Measurements from ENCODE around the gene SGPP2.

The SGPP2 gene

GRCh38 chr2:222470802-222471468 is 46.6 kb downstream of the SGPP2 start:
- DNase-seq, result no peak

DNA sequence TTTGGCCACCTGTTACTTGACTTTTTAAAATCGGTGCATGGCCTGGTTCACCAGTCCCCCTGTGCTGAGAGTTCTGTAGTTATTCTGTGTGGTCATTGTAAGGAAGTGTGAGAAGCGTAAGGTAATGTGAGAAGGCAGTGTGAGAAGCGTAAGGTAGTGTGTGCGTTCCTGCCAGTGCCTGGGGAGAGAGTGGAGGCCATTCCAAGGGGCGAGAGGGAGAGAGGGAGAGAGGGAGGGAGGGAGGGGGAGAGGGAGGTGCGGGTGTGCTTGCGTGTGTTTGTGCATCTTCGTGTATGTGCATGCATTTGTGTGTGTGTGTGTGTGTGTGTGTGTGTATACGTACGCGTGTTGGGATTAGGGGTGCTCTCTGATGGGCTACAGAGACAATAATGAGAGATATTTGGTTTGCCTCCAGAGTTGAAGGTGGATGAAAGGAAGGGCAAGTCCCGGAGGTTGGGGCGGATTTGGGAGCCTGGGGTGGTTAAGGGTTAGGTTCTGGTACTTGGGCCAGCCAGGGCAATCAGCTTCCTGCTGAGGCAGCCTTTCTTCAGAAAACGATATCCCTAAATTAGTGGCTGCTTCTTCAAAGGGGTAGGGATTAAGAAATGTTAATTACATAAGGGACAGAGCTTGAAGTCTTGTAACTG is 53.7 kb downstream of the SGPP2 start:
- no peak for DNase-seq

GRCh38 chr2:222479859-222480258 is 55.5 kb downstream of the SGPP2 start:
- DNase-seq, result no peak

DNA sequence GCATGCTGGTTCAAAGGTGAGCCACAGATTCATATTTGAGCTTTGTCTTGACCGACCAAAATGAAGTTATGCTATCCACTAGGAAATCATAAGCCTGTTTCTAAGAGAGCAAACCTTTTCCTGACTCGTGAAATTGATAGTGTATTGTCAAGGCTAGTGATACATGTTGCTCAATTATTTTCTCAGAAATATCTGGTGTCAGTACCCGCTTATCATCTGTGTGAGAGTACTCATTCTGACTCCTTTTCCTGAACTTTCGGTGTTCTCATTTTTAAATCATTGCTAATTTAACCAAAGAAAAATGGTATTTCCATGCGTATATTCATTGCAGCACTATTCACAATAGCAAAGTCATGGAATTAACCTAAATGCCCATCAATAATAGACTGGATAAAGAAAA is 56.2 kb downstream of the SGPP2 start:
- no peak for DNase-seq

DNA sequence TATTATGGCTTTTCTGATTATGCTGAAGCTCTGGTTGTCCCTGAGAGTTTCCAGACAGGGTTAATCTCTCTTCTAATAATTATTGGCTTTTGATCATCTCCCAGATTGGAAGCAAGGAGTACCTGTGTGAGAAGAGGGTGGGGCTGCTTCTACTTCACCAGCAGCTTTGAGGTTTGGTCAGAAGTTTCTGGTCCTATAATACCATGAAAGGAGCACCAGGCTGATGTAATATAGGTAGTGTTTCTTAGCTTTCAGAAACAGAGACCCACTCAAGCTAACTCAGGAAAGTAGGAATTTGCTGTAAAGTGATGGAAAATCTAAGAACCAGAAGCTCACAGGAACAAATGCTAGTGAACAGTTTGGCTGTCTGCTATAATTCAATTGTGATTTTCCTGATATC is 57.6 kb downstream of the SGPP2 start:
- no peak for DNase-seq

- DNase-seq, result no peak
Observed at GRCh38 chr2:222483513-222484039, 59.2 kb downstream of the SGPP2 start.

GRCh38 chr2:222485367-222486211 is 61.2 kb downstream of the SGPP2 start:
- DNase-seq, result no peak

GRCh38 chr2:222490131-222490530 is 65.8 kb downstream of the SGPP2 start:
- DNase-seq, result no peak

DNA sequence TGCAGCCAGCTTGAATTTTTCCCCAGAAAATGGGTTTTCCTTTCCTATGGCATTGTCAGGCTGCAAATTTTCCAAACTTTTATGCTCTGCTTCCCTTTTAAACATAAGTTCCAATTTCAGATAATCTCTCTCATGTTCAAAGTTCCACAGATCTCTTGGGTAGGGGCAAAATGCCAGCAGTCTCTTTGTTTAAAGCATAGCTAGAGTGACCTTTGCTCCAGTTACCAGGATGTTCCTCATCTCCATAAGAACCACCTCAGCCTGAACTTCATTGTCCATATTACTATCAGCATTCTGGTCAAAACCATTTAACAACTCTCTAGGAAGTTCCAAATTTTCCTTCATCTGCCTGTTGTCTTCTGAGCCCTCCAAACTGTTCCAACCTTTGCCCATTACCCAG is 68.3 kb downstream of the SGPP2 start:
- no peak for DNase-seq

- DNase-seq, result no peak
Observed at GRCh38 chr2:222494104-222494739, 69.9 kb downstream of the SGPP2 start.

DNA sequence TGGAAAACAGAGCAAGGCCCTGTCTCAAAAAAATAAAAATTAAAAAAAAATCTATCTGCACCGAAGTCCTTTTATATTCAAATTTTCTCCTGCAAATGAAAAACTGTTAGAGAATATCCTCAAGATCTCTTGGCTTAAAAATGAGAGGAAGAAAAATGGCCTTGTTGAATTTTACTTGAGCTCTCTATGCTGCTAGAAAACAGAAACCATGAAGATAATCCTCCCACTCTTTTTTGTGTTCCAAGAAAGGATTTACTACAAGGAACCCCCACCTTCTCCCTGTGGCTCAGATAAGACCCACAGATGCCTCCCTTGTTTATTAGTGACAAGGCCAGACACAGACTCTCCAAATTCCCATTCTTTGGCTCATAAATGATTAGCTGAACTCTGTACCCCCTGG is 71.0 kb downstream of the SGPP2 start:
- DNase-seq, result no peak

- DNase-seq, result no peak
Observed at GRCh38 chr2:222499226-222499625, 74.9 kb downstream of the SGPP2 start.

GRCh38 chr2:222504191-222504590 is 79.8 kb downstream of the SGPP2 start:
- DNase-seq, result no peak

GRCh38 chr2:222504719-222505118 is 80.4 kb downstream of the SGPP2 start:
- no peak for DNase-seq

DNA sequence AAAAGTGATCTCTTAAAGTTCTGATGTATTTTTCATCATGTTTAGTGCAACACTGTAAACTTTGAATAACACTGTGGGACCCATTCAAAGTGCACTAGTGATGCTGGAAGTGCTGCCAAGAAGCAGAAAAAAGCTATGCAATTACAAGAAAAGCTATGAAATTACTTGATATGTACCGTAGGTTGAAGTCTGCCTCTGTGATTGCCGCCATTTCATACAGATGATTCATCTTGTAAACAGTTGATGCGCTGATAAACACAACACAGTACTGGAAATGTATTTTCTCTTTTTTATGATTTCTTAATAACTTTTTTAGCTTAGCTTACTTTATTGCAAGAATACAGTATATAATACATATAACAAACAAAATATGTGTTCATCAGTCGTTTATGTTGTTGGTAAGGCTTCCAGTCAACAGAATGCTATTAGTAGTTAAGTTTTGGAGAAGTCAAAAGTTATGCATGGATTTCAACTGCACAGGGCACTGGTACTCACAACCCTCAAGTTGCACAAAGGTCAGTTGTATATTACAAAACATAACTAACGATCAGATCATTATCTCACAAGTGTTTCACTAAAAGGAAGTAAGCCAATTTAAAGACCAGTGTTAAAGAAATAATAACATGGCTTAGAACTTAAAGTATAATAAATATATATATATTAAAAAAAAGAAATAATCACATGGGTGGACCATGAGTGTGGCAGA is 82.0 kb downstream of the SGPP2 start:
- DNase-seq, result no peak

GRCh38 chr2:222514901-222515300 is 90.6 kb downstream of the SGPP2 start:
- no peak for DNase-seq

DNA sequence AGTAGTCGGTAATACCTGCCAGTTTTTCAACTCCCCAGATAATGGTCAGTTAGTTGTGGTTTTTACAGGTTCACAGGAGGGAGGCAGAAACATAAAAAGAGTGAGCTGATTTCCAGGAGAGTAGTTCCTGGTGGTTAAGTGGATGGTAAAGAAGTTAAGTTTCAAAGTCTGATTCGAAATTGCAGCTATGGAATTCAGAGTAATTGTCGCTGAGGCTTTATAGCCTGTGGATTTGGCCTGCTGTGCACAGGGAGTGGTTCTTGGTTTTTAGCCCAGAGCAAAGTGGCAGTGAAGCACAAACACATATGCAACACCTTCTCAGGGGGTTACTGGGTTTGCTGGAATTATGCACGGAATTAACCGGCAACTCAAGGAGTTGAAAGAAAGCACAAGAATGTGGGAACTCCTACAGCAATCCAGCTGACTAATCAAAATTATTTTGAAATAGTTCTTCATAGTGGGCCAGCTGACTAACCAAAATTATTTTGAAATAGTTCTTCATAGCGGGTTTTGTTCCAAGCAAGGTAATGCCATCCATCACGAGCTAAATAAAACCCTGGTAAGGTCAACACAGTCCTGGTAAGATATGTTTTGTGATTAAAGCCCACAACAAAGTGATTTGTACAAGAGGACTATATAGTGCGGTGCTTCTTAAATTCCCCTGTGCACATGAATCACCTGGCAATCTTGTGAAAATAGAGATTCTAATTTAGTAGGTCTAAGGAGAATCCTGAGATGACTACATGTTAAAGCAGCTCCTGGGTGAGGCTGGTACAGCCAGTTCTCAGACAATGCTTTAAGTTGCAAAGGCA is 94.4 kb downstream of the SGPP2 start:
- peak; percentile 60 for DNase-seq

GRCh38 chr2:222521099-222521498 is 96.8 kb downstream of the SGPP2 start:
- no peak for DNase-seq

GRCh38 chr2:222522082-222522481 is 97.7 kb downstream of the SGPP2 start:
- no peak for DNase-seq

DNA sequence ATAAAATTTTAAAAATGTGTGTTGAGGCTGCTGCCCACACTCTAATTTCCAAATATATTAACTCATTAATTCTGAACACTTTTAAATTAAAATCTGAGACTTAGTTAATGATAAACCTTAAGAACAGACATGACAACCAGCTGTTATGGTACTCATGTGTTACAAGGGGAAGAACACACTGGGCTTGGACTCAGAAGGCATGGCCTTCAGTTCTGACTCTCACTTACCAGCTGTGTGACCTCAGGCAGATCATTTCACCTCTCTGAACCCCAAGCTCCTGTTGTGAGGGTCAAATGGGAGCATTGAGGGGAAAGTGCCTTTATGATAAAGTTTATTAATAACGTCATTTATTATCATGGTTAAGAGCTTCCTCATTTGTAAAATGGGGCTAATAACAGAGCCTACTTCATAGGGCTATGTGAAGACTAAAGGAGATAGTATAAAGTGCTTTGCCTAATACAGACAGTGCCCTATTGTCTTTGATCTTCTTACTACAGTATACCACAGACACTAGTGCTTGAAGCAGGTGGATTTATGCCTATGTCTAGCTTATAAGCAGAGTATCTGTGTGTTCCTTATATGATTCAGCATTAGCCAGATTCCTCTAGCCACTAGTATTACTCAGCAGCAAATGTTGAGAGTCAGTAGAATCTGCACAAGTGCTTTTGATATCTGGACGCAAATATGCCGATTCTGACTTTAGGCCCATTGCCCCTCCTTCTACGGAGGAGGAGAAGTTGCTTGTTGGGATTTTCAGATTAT is 99.6 kb downstream of the SGPP2 start:
- DNase-seq, result no peak

GRCh38 chr2:222525811-222526210 is 101.5 kb downstream of the SGPP2 start:
- no peak for DNase-seq

Measured in fibroblast of skin of abdomen (primary cell).